ENCODE data around the gene CDH20.

The CDH20 gene

GRCh38 chr18:61581578-61582201 is 248.5 kb downstream of the CDH20 start (continued):
- TF ChIP-seq ZNF654 (tag by site-specific recombination; IDR thresholded peaks at IDR 0.05; ENCODE audit: low read depth) (peak; percentile 64), ZBTB26 (tag by site-specific recombination; optimal IDR thresholded peaks at IDR 0.05) (peak; percentile 17), ZBTB20 (tag by site-specific recombination; IDR thresholded peaks at IDR 0.05) (peak; percentile 72), ZNF510 (tag by site-specific recombination; IDR thresholded peaks at IDR 0.05; ENCODE audit: insufficient replicate concordance) (no peak), ZNF843 (tag by site-specific recombination; IDR thresholded peaks at IDR 0.05) (no peak), YY2 (tag by site-specific recombination; IDR thresholded peaks at IDR 0.05) (no peak), ZNF132 (tag by site-specific recombination; IDR thresholded peaks at IDR 0.05; ENCODE audit: borderline replicate concordance) (no peak), ZNF518A (tag by site-specific recombination; conservative IDR thresholded peaks at IDR 0.05; ENCODE audit: low read depth) (no peak), ZBTB8A (tag by site-specific recombination; IDR thresholded peaks at IDR 0.05) (peak; percentile 31; the same call in 1 of the 2 replicates), ZNF645 (tag by site-specific recombination; IDR thresholded peaks at IDR 0.05) (no peak), MEIS1 (CRISPR knock-in tag; IDR thresholded peaks at IDR 0.05; ENCODE audit: borderline replicate concordance) (no peak), ZBTB10 (tag by site-specific recombination; IDR thresholded peaks at IDR 0.05) (no peak), ZNF423 (tag by site-specific recombination; IDR thresholded peaks at IDR 0.05) (no peak), KLF8 (tag by site-specific recombination; IDR thresholded peaks at IDR 0.05) (0 out of 2 replicates have a peak, but pooled peaks have one; percentile 15), ZNF596 (tag by site-specific recombination; IDR thresholded peaks at IDR 0.05) (no peak), ZNF394 (tag by site-specific recombination; IDR thresholded peaks at IDR 0.05; ENCODE audit: borderline replicate concordance) (no peak), ZNF548 (tag by site-specific recombination; IDR thresholded peaks at IDR 0.05) (no peak)
